ENCODE measurements around the gene PEAR1.

- TF ChIP-seq EZH2 (IDR thresholded peaks at IDR 0.05; ENCODE audit: low read depth) (no peak), CTCF (conservative IDR thresholded peaks at IDR 0.05) (no peak)
Measured at GRCh38 chr1:156937883-156938282, 44.4 kb downstream of the PEAR1 start.
